H9 (cell line): ENCODE results near the gene FAM161B. TPM values are rescaled to one million over a fixed set of nuclear protein-coding genes. Genes with fewer than 3 reads are reported as not detected.

Experiments used
- DNase-seq: peaks from one replicate; pipeline ENCODE4 v3.0.0-alpha.2; 2017
- H2AFZ ChIP-seq: one replicate; pipeline ENCODE4 v1.6.1; 2013; ENCODE audit warnings: mild to moderate bottlenecking, low read length, control low read depth, moderate library complexity
- H2AK5ac ChIP-seq: 2 replicates; pipeline ENCODE4 v1.6.1; 2013; ENCODE audit warnings: low read length, control low read depth, mixed read lengths; ENCODE audit not compliant: insufficient read length
- H2BK120ac ChIP-seq: one replicate; pipeline ENCODE4 v1.6.1; 2013; ENCODE audit warnings: low read depth, mild to moderate bottlenecking, low read length, control low read depth, inconsistent platforms; ENCODE audit not compliant: poor library complexity, severe bottlenecking
- H2BK12ac ChIP-seq: 2 replicates; pipeline ENCODE4 v1.6.1; 2013; ENCODE audit warnings: low read length, control low read depth, mixed read lengths, low read depth; ENCODE audit not compliant: insufficient read length
- H2BK15ac ChIP-seq: 2 replicates; pipeline ENCODE4 v1.6.1; 2013; ENCODE audit warnings: low read depth, low read length, control low read depth
- H2BK20ac ChIP-seq: one replicate; pipeline ENCODE4 v1.6.1; 2013; ENCODE audit warnings: low read depth, mild to moderate bottlenecking, low read length, control low read depth, inconsistent platforms; ENCODE audit not compliant: poor library complexity, severe bottlenecking
- H2BK5ac ChIP-seq: 2 replicates; pipeline ENCODE4 v1.6.1; 2013; ENCODE audit warnings: low read length, control low read depth, mixed read lengths; ENCODE audit not compliant: insufficient read length
- H3K14ac ChIP-seq: 2 replicates; pipeline ENCODE4 v1.6.1; 2013; ENCODE audit warnings: low read length, control low read depth; ENCODE audit not compliant: insufficient read depth
- H3K18ac ChIP-seq: 2 replicates; pipeline ENCODE4 v1.6.1; 2013; ENCODE audit warnings: low read depth, mild to moderate bottlenecking, mixed read lengths, low read length, control low read depth; ENCODE audit not compliant: insufficient read length
- H3K23ac ChIP-seq: 2 replicates; pipeline ENCODE4 v1.6.1; 2013; ENCODE audit warnings: low read length, control low read depth, mixed read lengths, low read depth; ENCODE audit not compliant: insufficient read length
- H3K23me2 ChIP-seq: 2 replicates; pipeline ENCODE4 v1.6.1; 2013; ENCODE audit warnings: low read depth, mild to moderate bottlenecking, mixed read lengths, low read length, control low read depth; ENCODE audit not compliant: insufficient read length, poor library complexity, severe bottlenecking
- H3K27ac ChIP-seq: 2 replicates; pipeline ENCODE4 v1.5.1; 2013; ENCODE audit warnings: low read length, control low read depth, mixed read lengths, low read depth; ENCODE audit not compliant: insufficient read length
- H3K27me3 ChIP-seq: 2 replicates; pipeline ENCODE4 v1.6.1; 2013; ENCODE audit warnings: low read length, control low read depth, inconsistent platforms; ENCODE audit not compliant: insufficient read depth
- H3K4ac ChIP-seq: 2 replicates; pipeline ENCODE4 v1.6.1; 2013; ENCODE audit warnings: low read depth, mild to moderate bottlenecking, control low read depth, inconsistent platforms, low read length, moderate library complexity
- H3K4me1 ChIP-seq: 2 replicates; pipeline ENCODE4 v1.6.1; 2013; ENCODE audit warnings: low read length, control low read depth, inconsistent platforms; ENCODE audit not compliant: insufficient read depth
- H3K4me2 ChIP-seq: 2 replicates; pipeline ENCODE4 v1.6.1; 2013; ENCODE audit warnings: low read length, control low read depth, mixed read lengths; ENCODE audit not compliant: insufficient read length, insufficient read depth
- H3K56ac ChIP-seq: 2 replicates; pipeline ENCODE4 v1.6.1; 2013; ENCODE audit warnings: low read depth, mild to moderate bottlenecking, mixed read lengths, low read length, control low read depth; ENCODE audit not compliant: insufficient read length
- H3K79me1 ChIP-seq: 2 replicates; pipeline ENCODE4 v1.6.1; 2013; ENCODE audit warnings: low read depth, mild to moderate bottlenecking, moderate library complexity, low read length, control low read depth, inconsistent platforms; ENCODE audit not compliant: insufficient read depth, poor library complexity, severe bottlenecking
- H3K79me2 ChIP-seq: 2 replicates; pipeline ENCODE4 v1.6.1; 2013; ENCODE audit warnings: low read length, control low read depth, inconsistent platforms; ENCODE audit not compliant: insufficient read depth
- H3K9ac ChIP-seq: 2 replicates; pipeline ENCODE4 v1.6.1; 2013; ENCODE audit warnings: low read length, control low read depth, mixed read lengths; ENCODE audit not compliant: insufficient read length; ENCODE audit errors: extremely low read depth
- H3K9me3 ChIP-seq: one replicate; pipeline ENCODE4 v1.6.1; 2013; ENCODE audit warnings: low read depth, low read length, inconsistent platforms; ENCODE audit not compliant: control insufficient read depth
- H3T11ph ChIP-seq: one replicate; pipeline ENCODE4 v1.6.1; 2013; ENCODE audit warnings: mild to moderate bottlenecking, low read length, control low read depth, inconsistent platforms
- H4K20me1 ChIP-seq: one replicate; pipeline ENCODE4 v1.6.1; 2013; ENCODE audit not compliant: control insufficient read depth, insufficient read length, insufficient read depth
- H4K5ac ChIP-seq: 2 replicates; pipeline ENCODE4 v1.6.1; 2013; ENCODE audit warnings: low read depth, mild to moderate bottlenecking, mixed read lengths, low read length, control low read depth; ENCODE audit not compliant: insufficient read length
- H4K8ac ChIP-seq: replicated peaks from 2 replicates; pipeline ENCODE4 v1.6.1; 2013; ENCODE audit warnings: low read length, control low read depth, mixed read lengths, low read depth; ENCODE audit not compliant: insufficient read length
- H4K91ac ChIP-seq: 2 replicates; pipeline ENCODE4 v1.6.1; 2013; ENCODE audit warnings: low read depth, mild to moderate bottlenecking, moderate library complexity, mixed read lengths, low read length, control low read depth; ENCODE audit not compliant: insufficient read length
- H3K27ac Mint-ChIP-seq, 3 experiments: 2 replicates in 2 of 3; 3 replicates in 1 of 3; pipeline ENCODE4 v1.8.0; 2020 to 2021; ENCODE audit warnings: mixed read lengths in 3 of 3, mild to moderate bottlenecking in 1 of 3, moderate library complexity in 1 of 3
- H3K27me3 Mint-ChIP-seq: 2 replicates; pipeline ENCODE4 v1.8.0; 2021; ENCODE audit warnings: low read depth, mild to moderate bottlenecking, moderate library complexity, mixed read lengths
- H3K36me3 Mint-ChIP-seq, 3 experiments: 2 replicates in 2 of 3; 3 replicates in 1 of 3; pipeline ENCODE4 v1.8.0; 2020 to 2021; ENCODE audit warnings: low read depth in 3 of 3, mixed read lengths in 3 of 3; ENCODE audit not compliant: insufficient read depth in 1 of 3
- H3K4me1 Mint-ChIP-seq, 2 experiments: 2 replicates each; pipeline ENCODE4 v1.8.0; 2020; ENCODE audit warnings: mixed read lengths in 2 of 2
- H3K4me3 Mint-ChIP-seq, 2 experiments: 2 replicates in 1 of 2; 3 replicates in 1 of 2; pipeline ENCODE4 v1.8.0; 2020 to 2021; ENCODE audit warnings: mild to moderate bottlenecking in 2 of 2, mixed read lengths in 2 of 2, moderate library complexity in 1 of 2
- H3K9me3 Mint-ChIP-seq, 2 experiments: 2 replicates in 1 of 2; 3 replicates in 1 of 2; pipeline ENCODE4 v1.8.0; 2020; ENCODE audit warnings: mild to moderate bottlenecking in 2 of 2, mixed read lengths in 2 of 2, moderate library complexity in 1 of 2
- CTCF ChIP-seq: fragments of 200-600 bp; sonication (generic); conservative IDR thresholded peaks from 3 replicates; pipeline ENCODE4 v1.8.0; 2021; ENCODE audit warnings: antibody characterized with exemption, mild to moderate bottlenecking
- WGBS: extraction: QIAGEN DNeasy Blood & Tissue Kit; methylation state at CpG from one replicate; pipeline ENCODE4 v1.1.7; 2013; ENCODE audit warnings: missing lambda C conversion rate, low lambda C conversion rate, mixed read lengths; ENCODE audit not compliant: insufficient read length; ENCODE audit errors: extremely low coverage; 5-methylcytosine and 5-hydroxymethylcytosine counted together
- total RNA-seq: library from RNA; stranded (reverse); gene quantifications from 2 replicates; pipeline ENCODE4 v1.2.1, GENCODE V29; 2021

The FAM161B gene
- total RNA-seq, 1 experiment from 2014 or later = 0.92 TPM

- Histone ChIP-seq H3T11ph (no peak overlapping the region), H2BK12ac (no peak overlapping the region), H2AFZ (no peak overlapping the region), H3K79me1 (no peaks in the 10 kb centered on the region), H3K56ac (no peak overlapping the region), H2BK15ac (no peak overlapping the region), H3K14ac (no peak overlapping the region), H3K23ac (no peak overlapping the region), H2BK120ac (no peak overlapping the region), H3K27ac (no peak overlapping the region), H2BK5ac (no peak overlapping the region), H3K4me2 (no peak overlapping the region), H4K5ac (no peak overlapping the region), H4K8ac (no peak overlapping the region), H2AK5ac (no peak overlapping the region), H2BK20ac (no peak overlapping the region), H3K27me3 (no peaks in the 10 kb centered on the region), H3K23me2 (no peaks in the 10 kb centered on the region), H3K18ac (no peak overlapping the region), H4K20me1 (no peaks in the 10 kb centered on the region), H3K9me3 (no peaks in the 10 kb centered on the region), H3K4ac (no peak overlapping the region), H3K79me2 (no peaks in the 10 kb centered on the region), H3K9ac (no peak overlapping the region), H4K91ac (no peak overlapping the region), H3K4me1 (no peaks in the 10 kb centered on the region)
- Mint-ChIP-seq H3K4me3 (no peak overlapping the region), H3K4me1 (peaks cover 0 to under 1% of the 10 kb centered on the region in 2 experiments; a peak in 1 of 4 replicates), H3K36me3 (peaks cover 0 to 4% (median 2%) of the 10 kb centered on the region in 3 experiments; a peak in 2 of 7 replicates), H3K9me3 (no peaks in the 10 kb centered on the region), H3K27ac (no peak overlapping the region), H3K27me3 (no peaks in the 10 kb centered on the region)
- WGBS = no CpG with 5 or more reads among the region's 4 CpGs
- no peak for TF ChIP-seq CTCF
- DNase-seq = no peak
These were observed 28.0 kb upstream of the FAM161B start for GRCh38 chr14:73977896-73978295.
